CD14-positive monocyte (primary cell): Measurements from ENCODE around the gene PLCB3. TPM values are rescaled to one million over a fixed set of nuclear protein-coding genes. Genes with fewer than 3 reads are reported as not detected.
"Not testable (repeated sequence)": the region's sequence is repeated elsewhere in the genome, so short reads cannot be mapped to it uniquely, and the experiment has no call there.

Experiments
- DNase-seq, 3 donors: peaks; one replicate each; pipeline ENCODE4 v3.0.0-alpha.2; 2011 to 2022
- H2AFZ ChIP-seq: 2 replicates; pipeline ENCODE4 v1.6.0; 2012; ENCODE audit warnings: mild to moderate bottlenecking, low read depth, low read length, inconsistent platforms; ENCODE audit not compliant: insufficient read depth, poor library complexity, severe bottlenecking
- H3K27ac ChIP-seq, 2 donors: 1 replicate in 1 of 2; 2 replicates in 1 of 2; pipeline ENCODE4 v1.5.1; 2012 to 2013; ENCODE audit warnings: low read length in 2 of 2, control low read depth in 1 of 2, inconsistent platforms in 1 of 2, low read depth in 1 of 2, mild to moderate bottlenecking in 1 of 2
- H3K27me3 ChIP-seq, 2 donors: one replicate each; pipeline versions ENCODE4 v1.6.0 to v1.6.1; 2011 to 2013; ENCODE audit warnings: low read length in 2 of 2; ENCODE audit not compliant: control insufficient read depth in 2 of 2, insufficient read depth in 2 of 2
- H3K36me3 ChIP-seq, 2 donors: replicated peaks in 1 of 2; 1 replicate in 1 of 2; 2 replicates in 1 of 2; pipeline versions ENCODE4 v1.5.1 to v1.6.1; 2012 to 2013; ENCODE audit warnings: low read length in 2 of 2, control low read depth in 1 of 2, inconsistent platforms in 1 of 2, mild to moderate bottlenecking in 1 of 2; ENCODE audit not compliant: insufficient read depth in 2 of 2, control insufficient read depth in 1 of 2
- H3K4me1 ChIP-seq, 2 donors: 1 replicate in 1 of 2; 2 replicates in 1 of 2; pipeline versions ENCODE4 v1.5.1 to v1.6.1; 2012 to 2013; ENCODE audit warnings: low read length in 2 of 2, control low read depth in 1 of 2, inconsistent platforms in 1 of 2, mild to moderate bottlenecking in 1 of 2, moderate library complexity in 1 of 2; ENCODE audit not compliant: insufficient read depth in 2 of 2, control insufficient read depth in 1 of 2
- H3K4me2 ChIP-seq: replicated peaks from 2 replicates; pipeline ENCODE3; 2012; ENCODE audit warnings: low read length, moderate library complexity, mild to moderate bottlenecking; ENCODE audit not compliant: poor library complexity, severe bottlenecking; ENCODE audit errors: extremely low read depth
- H3K4me3 ChIP-seq, 3 experiments: fragments of 200-600 bp in 1 of 3; sonication (generic) in 1 of 3; replicated peaks in 1 of 3; 1 replicate in 2 of 3; 2 replicates in 1 of 3; pipeline ENCODE4 v1.5.1; 2011 to 2013; ENCODE audit warnings: low read length in 3 of 3, mild to moderate bottlenecking in 3 of 3, control low read depth in 2 of 3, low read depth in 2 of 3, inconsistent platforms in 1 of 3, moderate library complexity in 1 of 3
- H3K79me2 ChIP-seq: 2 replicates; pipeline ENCODE4 v1.6.0; 2012; ENCODE audit warnings: mild to moderate bottlenecking, control low read depth, inconsistent platforms, low read length, moderate library complexity; ENCODE audit not compliant: insufficient read depth
- H3K9ac ChIP-seq: 2 replicates; pipeline ENCODE4 v1.6.0; 2017; ENCODE audit warnings: low read length, mild to moderate bottlenecking; ENCODE audit not compliant: insufficient read depth, poor library complexity, severe bottlenecking
- H3K9me3 ChIP-seq, 2 donors: replicated peaks in 1 of 2; 1 replicate in 1 of 2; 2 replicates in 1 of 2; pipeline versions ENCODE4 v1.5.1 to v1.6.1; 2012 to 2013; ENCODE audit warnings: low read length in 2 of 2, control low read depth in 1 of 2; ENCODE audit not compliant: control insufficient read depth in 1 of 2, insufficient read depth in 1 of 2
- H4K20me1 ChIP-seq: 2 replicates; pipeline ENCODE4 v1.6.0; 2012; ENCODE audit warnings: mild to moderate bottlenecking, low read length, control low read depth, moderate library complexity; ENCODE audit not compliant: insufficient read depth
- H3K27ac Mint-ChIP-seq, 7 donors: one replicate each; pipeline ENCODE4 v1.8.0; 2020; ENCODE audit warnings: mild to moderate bottlenecking in 7 of 7, mixed read lengths in 7 of 7, moderate library complexity in 6 of 7, inconsistent platforms in 2 of 7
- H3K27me3 Mint-ChIP-seq, 3 donors: one replicate each; pipeline ENCODE4 v1.8.0; 2021 to 2022; ENCODE audit warnings: low read depth in 3 of 3, mild to moderate bottlenecking in 3 of 3, mixed read lengths in 3 of 3, moderate library complexity in 3 of 3, inconsistent platforms in 1 of 3
- H3K36me3 Mint-ChIP-seq, 2 donors: one replicate each; pipeline ENCODE4 v1.8.0; 2020; ENCODE audit warnings: mixed read lengths in 2 of 2, inconsistent platforms in 1 of 2, mild to moderate bottlenecking in 1 of 2
- H3K4me1 Mint-ChIP-seq: one replicate; pipeline ENCODE4 v1.8.0; 2020; ENCODE audit warnings: mild to moderate bottlenecking, mixed read lengths
- H3K4me3 Mint-ChIP-seq, 2 donors: one replicate each; pipeline ENCODE4 v1.8.0; 2020; ENCODE audit warnings: mild to moderate bottlenecking in 2 of 2, mixed read lengths in 2 of 2, moderate library complexity in 1 of 2
- H3K9me3 Mint-ChIP-seq, 7 donors: one replicate each; pipeline ENCODE4 v1.8.0; 2020 to 2022; ENCODE audit warnings: mixed read lengths in 7 of 7, mild to moderate bottlenecking in 6 of 7, moderate library complexity in 6 of 7, inconsistent platforms in 2 of 7
- WGBS: methylation state at CpG from one replicate; pipeline ENCODE4 v1.1.5; 2013; ENCODE audit warnings: missing lambda C conversion rate; ENCODE audit not compliant: insufficient coverage; 5-methylcytosine and 5-hydroxymethylcytosine counted together
- intact Hi-C, 2 donors: fragments of 100-400 bp; cut with micrococcal nuclease; formaldehyde crosslinking; loops; one replicate each; pipeline versions ENCODE4 v1.15.0 to v1.15.1; 2023
- polyA plus RNA-seq, 3 donors: library from polyadenylated mRNA; depleted of rRNA in 1 of 3; unstranded in 2 of 3; stranded (reverse) in 1 of 3; fragments of 300-500 nt in 2 of 3; fragments of >200 nt in 1 of 3; fragmentation: Illumina TruSeq in 2 of 3; gene quantifications; 1 replicate in 2 of 3; 2 replicates in 1 of 3; pipeline ENCODE4 v1.2.3, GENCODE V29; 2012 to 2021
- TF ChIP-seq, protein P1 (sequence below): fragments of 200-600 bp; IDR thresholded peaks from one replicate; pipeline ENCODE4 v1.8.0; 2022; ENCODE audit warnings: antibody characterized with exemption, mild to moderate bottlenecking

The PLCB3 gene
- polyA plus RNA-seq, 3 donors: 1.1 to 17.8 (median 1.4) TPM

GRCh38 chr11:64314146-64314804 lies 62.9 kb downstream of the PLCB3 start:
- Histone ChIP-seq H3K9ac (no peak overlapping the region), H2AFZ (no peak overlapping the region), H3K27ac (no peak overlapping the region), H4K20me1 (peaks cover 65% of the 10 kb centered on the region), H3K4me2 (no peak overlapping the region), H3K4me3 (no peak overlapping the region), H3K79me2 (peaks cover 39% of the 10 kb centered on the region), H3K4me1 (peaks cover 22 to 36% of the 10 kb centered on the region in 2 donors), H3K36me3 (peaks cover 36 to 49% of the 10 kb centered on the region in 2 donors), H3K9me3 (no peaks in the 10 kb centered on the region), H3K27me3 (no peaks in the 10 kb centered on the region)
- Mint-ChIP-seq H3K4me3 (no peak overlapping the region), H3K9me3 (no peaks in the 10 kb centered on the region), H3K4me1 (peaks cover 32% of the 10 kb centered on the region), H3K27ac (peak overlapping the region in 3 of 7 donors; percentile 44 to 90 (median 57)), H3K27me3 (peaks cover 0 to 1% (median 0%) of the 10 kb centered on the region in 3 donors), H3K36me3 (peaks cover 33 to 55% of the 10 kb centered on the region in 2 donors)
- intact Hi-C loops: no loop called here
- 94% methylated on average over 14 of the region's 19 CpGs for WGBS
- no peak for DNase-seq
- TF ChIP-seq, protein P1, sequence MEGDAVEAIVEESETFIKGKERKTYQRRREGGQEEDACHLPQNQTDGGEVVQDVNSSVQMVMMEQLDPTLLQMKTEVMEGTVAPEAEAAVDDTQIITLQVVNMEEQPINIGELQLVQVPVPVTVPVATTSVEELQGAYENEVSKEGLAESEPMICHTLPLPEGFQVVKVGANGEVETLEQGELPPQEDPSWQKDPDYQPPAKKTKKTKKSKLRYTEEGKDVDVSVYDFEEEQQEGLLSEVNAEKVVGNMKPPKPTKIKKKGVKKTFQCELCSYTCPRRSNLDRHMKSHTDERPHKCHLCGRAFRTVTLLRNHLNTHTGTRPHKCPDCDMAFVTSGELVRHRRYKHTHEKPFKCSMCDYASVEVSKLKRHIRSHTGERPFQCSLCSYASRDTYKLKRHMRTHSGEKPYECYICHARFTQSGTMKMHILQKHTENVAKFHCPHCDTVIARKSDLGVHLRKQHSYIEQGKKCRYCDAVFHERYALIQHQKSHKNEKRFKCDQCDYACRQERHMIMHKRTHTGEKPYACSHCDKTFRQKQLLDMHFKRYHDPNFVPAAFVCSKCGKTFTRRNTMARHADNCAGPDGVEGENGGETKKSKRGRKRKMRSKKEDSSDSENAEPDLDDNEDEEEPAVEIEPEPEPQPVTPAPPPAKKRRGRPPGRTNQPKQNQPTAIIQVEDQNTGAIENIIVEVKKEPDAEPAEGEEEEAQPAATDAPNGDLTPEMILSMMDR: no peak

DNA sequence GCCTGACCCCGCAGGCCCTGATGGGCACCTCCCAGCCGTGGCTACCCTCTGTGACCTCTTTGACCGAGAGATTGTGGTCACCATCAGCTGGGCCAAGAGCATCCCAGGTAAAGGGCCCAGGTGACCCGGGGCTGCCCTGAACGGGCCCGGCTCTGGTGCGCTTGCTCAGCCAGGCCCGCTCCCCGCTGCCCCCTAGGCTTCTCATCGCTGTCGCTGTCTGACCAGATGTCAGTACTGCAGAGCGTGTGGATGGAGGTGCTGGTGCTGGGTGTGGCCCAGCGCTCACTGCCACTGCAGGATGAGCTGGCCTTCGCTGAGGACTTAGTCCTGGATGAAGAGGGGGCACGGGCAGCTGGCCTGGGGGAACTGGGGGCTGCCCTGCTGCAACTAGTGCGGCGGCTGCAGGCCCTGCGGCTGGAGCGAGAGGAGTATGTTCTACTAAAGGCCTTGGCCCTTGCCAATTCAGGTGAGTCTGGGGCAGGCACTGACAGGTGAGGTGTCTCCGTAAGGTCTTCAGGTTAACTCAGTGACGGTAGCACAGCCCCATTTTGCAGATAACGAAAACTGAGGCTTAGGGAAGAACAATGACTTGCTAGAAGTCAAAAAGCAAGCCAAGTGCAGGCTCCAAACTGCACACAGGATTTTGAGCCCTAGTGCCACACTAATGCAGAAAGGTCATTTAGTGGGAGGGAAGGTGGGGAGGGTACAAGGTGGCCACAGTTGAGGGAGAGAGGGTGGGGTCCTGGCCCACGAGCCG lies 63.7 kb downstream of the PLCB3 start:
- H3K4me2 ChIP-seq: no peak overlapping the region
- intact Hi-C loops: loop anchor here (5.0 kb wide), 1 partner anchor 42 kb away; the partner anchor contains the start of gene RPS6KA4 (in 2 of the 2)
- H3K27me3 ChIP-seq: no peaks in the 10 kb centered on the region
- Mint-ChIP-seq H3K36me3 (peaks cover 32 to 57% of the 10 kb centered on the region in 2 donors), H3K9me3 (no peaks in the 10 kb centered on the region), H3K27ac (peak overlapping the region in 3 of 7 donors; percentile 6 to 90 (median 71)), H3K27me3 (peaks cover 0 to 1% (median 0%) of the 10 kb centered on the region in 3 donors), H3K4me3 (no peak overlapping the region), H3K4me1 (peaks cover 38% of the 10 kb centered on the region)
- peaks cover 28 to 43% of the 10 kb centered on the region in 2 donors for H3K4me1 ChIP-seq
- H4K20me1 ChIP-seq: peaks cover 58% of the 10 kb centered on the region
- peak overlapping the region in 1 of 2 donors; percentile 3 for H3K27ac ChIP-seq
- no peak overlapping the region for H2AFZ ChIP-seq
- no peaks in the 10 kb centered on the region for H3K9me3 ChIP-seq
- no peak for DNase-seq
- peaks cover 36 to 42% of the 10 kb centered on the region in 2 donors for H3K36me3 ChIP-seq
- H3K9ac ChIP-seq: no peak overlapping the region
- 98% methylated on average over 20 of the region's 24 CpGs for WGBS
- H3K79me2 ChIP-seq: peaks cover 32% of the 10 kb centered on the region
- no peak overlapping the region for H3K4me3 ChIP-seq
- TF ChIP-seq, protein P1: no peak

GRCh38 chr11:64315667-64316526 lies 64.6 kb downstream of the PLCB3 start:
- not testable (repeated sequence) for H2AFZ ChIP-seq, DNase-seq, H3K27me3 Mint-ChIP-seq, H3K9me3 ChIP-seq, H3K9me3 Mint-ChIP-seq, H3K4me3 Mint-ChIP-seq, H3K9ac ChIP-seq, H3K4me3 ChIP-seq, H3K27me3 ChIP-seq, H3K4me2 ChIP-seq
- peaks cover 37% of the 10 kb centered on the region for H3K4me1 Mint-ChIP-seq
- peak overlapping the region in 6 of 7 donors; percentile 6 to 99 (median 99) for H3K27ac Mint-ChIP-seq
- peaks cover 38 to 60% of the 10 kb centered on the region in 2 donors for H3K36me3 Mint-ChIP-seq
- Histone ChIP-seq H4K20me1 (peaks cover 51% of the 10 kb centered on the region), H3K4me1 (peaks cover 28 to 43% of the 10 kb centered on the region in 2 donors), H3K79me2 (peaks cover 26% of the 10 kb centered on the region), H3K27ac (peak overlapping the region; percentile 96 to 97), H3K36me3 (peaks cover 38 to 47% of the 10 kb centered on the region in 2 donors)
- WGBS: 95% methylated on average over 13 of the region's 25 CpGs
- intact Hi-C loops: loop anchor here (5.0 kb wide), 1 partner anchor 41 kb away; the partner anchor contains the start of gene RPS6KA4 (in 2 of the 2)
